Measurements from ENCODE around the gene KLB.

- TF ChIP-seq CTCF (IDR thresholded peaks at IDR 0.05) (no peak), POLR2A (IDR thresholded peaks at IDR 0.05) (no peak), POLR2AphosphoS5 (IDR thresholded peaks at IDR 0.05) (no peak)
These were observed 63.7 kb downstream of the KLB start for GRCh38 chr4:39470402-39470801.

Measured in suprapubic skin (tissue), 4 donors.